Measurements from ENCODE around the gene ABI3BP. TPM values are rescaled to one million over a fixed set of nuclear protein-coding genes. Genes with fewer than 3 reads are reported as not detected.

The ABI3BP gene
- total RNA-seq, 1 experiment from 2014 or later, result 0.74 TPM

GRCh38 chr3:100953103-100953502 is 40.1 kb downstream of the ABI3BP start:
- no peaks in the 10 kb centered on the region for H3K36me3 Mint-ChIP-seq
- H3K9me3 Mint-ChIP-seq, result no peaks in the 10 kb centered on the region
- ATAC-seq (no peak), DNase-seq (ENCODE audit: low spot score) (no peak)
- no peaks in the 10 kb centered on the region for H3K27me3 Mint-ChIP-seq (ENCODE audit: low read depth)
- no peak for TF ChIP-seq JAZF1 (CRISPR knock-in tag; IDR thresholded peaks at IDR 0.05)
- TF ChIP-seq HMGXB4 (CRISPR knock-in tag; IDR thresholded peaks at IDR 0.05), result no peak
- TF ChIP-seq ATF2 (CRISPR knock-in tag; IDR thresholded peaks at IDR 0.05; ENCODE audit: borderline replicate concordance, low read depth), result no peak
- TF ChIP-seq FOXP4 (CRISPR knock-in tag; IDR thresholded peaks at IDR 0.05), result no peak
- TF ChIP-seq ATF3 (CRISPR knock-in tag; conservative IDR thresholded peaks at IDR 0.05), result no peak
- TF ChIP-seq MXD4 (CRISPR knock-in tag; IDR thresholded peaks at IDR 0.05; ENCODE audit: borderline replicate concordance), result no peak
- ChIA-PET CTCF (no interaction called here), POLR2A (interaction anchor here (0.6 kb wide), 1 partner anchor 27 kb away, joined by 3 read pairs; no protein-coding TSS in a partner anchor)
- no peaks in the 10 kb centered on the region for H3K4me1 Mint-ChIP-seq
- H3K27ac Mint-ChIP-seq, result no peak overlapping the region
- no peak overlapping the region for H3K4me3 Mint-ChIP-seq

- Mint-ChIP-seq H3K9me3 (no peaks in the 10 kb centered on the region), H3K4me3 (no peak overlapping the region), H3K36me3 (no peaks in the 10 kb centered on the region), H3K4me1 (peaks cover 12% of the 10 kb centered on the region), H3K27me3 (ENCODE audit: low read depth) (no peaks in the 10 kb centered on the region), H3K27ac (no peak overlapping the region)
- DNase-seq (ENCODE audit: low spot score) (no peak), ATAC-seq (no peak)
- CTCF ChIA-PET, result interaction anchor here (0.6 kb wide), 1 partner anchor 49 kb away, joined by 4 read pairs; no protein-coding TSS in a partner anchor
- POLR2A ChIA-PET, result no interaction called here
- TF ChIP-seq HMGXB4 (CRISPR knock-in tag; IDR thresholded peaks at IDR 0.05) (no peak), ZNF512 (CRISPR knock-in tag; IDR thresholded peaks at IDR 0.05; ENCODE audit: borderline replicate concordance) (no peak), RELA (CRISPR knock-in tag; IDR thresholded peaks at IDR 0.05; ENCODE audit: borderline replicate concordance) (no peak), IRF1 (CRISPR knock-in tag; IDR thresholded peaks at IDR 0.05) (no peak), KAT7 (CRISPR knock-in tag; IDR thresholded peaks at IDR 0.05; ENCODE audit: borderline replicate concordance) (no peak), GTF2I (CRISPR knock-in tag; conservative IDR thresholded peaks at IDR 0.05) (no peak), ZSCAN18 (CRISPR knock-in tag; IDR thresholded peaks at IDR 0.05) (no peak), CTCF (IDR thresholded peaks at IDR 0.05) (no peak), E2F4 (CRISPR knock-in tag; IDR thresholded peaks at IDR 0.05; ENCODE audit: borderline replicate concordance, low read depth) (no peak), NR2C2 (CRISPR knock-in tag; IDR thresholded peaks at IDR 0.05) (no peak), ELF4 (CRISPR knock-in tag; IDR thresholded peaks at IDR 0.05; ENCODE audit: low read depth) (no peak), USF2 (CRISPR knock-in tag; IDR thresholded peaks at IDR 0.05) (no peak)
These were observed 46.1 kb downstream of the ABI3BP start for GRCh38 chr3:100947119-100947518.
